NAMALWA (cell line): ENCODE results near the gene WDFY4.

ENCODE experiments used
- DNase-seq: peaks from one replicate; pipeline ENCODE4 v3.0.0-alpha.2; 2015; ENCODE audit warnings: low spot score

WDFY4 gene

DNA sequence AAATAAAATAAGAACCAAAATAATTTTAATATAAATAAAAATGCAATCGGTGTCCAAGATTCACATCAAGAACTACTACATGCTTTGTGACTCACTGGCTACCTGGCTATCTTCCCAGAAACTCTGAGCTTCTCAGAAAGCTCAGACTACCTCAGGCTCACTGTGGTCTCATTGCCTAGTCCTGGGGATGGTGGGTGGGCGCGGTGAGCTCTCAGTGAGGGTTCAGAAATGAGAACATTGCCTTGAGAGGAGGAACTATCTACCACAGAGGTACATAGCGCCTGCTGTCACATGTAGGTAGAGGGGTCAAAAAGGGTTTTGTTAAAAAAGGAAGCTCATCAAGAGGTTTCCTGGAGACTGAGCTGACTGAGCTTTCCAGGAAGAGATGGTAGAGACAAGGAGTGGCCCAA, 108.0 kb downstream of the WDFY4 start:
- DNase-seq, result no peak

- DNase-seq, result no peak
These were observed 109.4 kb downstream of the WDFY4 start for GRCh38 chr10:48794074-48794473.

DNA sequence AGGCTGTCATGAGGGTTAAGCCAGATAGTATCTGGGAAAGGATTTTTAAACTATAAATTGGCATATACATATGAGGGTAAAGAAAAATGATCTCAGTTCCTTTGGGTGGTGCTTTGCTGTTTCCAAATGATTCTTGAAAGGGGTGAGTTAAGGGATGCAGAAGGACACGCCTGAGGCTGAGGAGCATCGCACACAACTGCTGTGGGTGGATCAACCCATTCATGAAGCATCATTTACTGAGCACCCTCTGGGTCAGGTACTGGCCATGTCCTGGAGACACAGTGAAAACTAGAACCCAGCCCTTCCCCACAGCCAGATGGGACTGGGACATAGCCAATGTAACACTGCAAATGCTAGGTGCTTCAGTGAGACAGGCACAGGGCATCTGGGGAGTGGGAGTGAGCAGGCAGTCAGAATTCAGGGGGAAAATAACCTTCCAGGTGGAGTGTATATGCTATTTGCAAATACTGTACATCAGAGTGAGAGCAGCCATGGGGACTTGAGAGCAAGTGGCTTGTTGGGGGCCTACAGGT, 112.1 kb downstream of the WDFY4 start:
- no peak for DNase-seq

- DNase-seq, result no peak
These were observed 113.2 kb downstream of the WDFY4 start for GRCh38 chr10:48797830-48798229.

GRCh38 chr10:48798481-48799254, 114.0 kb downstream of the WDFY4 start:
- no peak for DNase-seq

DNA sequence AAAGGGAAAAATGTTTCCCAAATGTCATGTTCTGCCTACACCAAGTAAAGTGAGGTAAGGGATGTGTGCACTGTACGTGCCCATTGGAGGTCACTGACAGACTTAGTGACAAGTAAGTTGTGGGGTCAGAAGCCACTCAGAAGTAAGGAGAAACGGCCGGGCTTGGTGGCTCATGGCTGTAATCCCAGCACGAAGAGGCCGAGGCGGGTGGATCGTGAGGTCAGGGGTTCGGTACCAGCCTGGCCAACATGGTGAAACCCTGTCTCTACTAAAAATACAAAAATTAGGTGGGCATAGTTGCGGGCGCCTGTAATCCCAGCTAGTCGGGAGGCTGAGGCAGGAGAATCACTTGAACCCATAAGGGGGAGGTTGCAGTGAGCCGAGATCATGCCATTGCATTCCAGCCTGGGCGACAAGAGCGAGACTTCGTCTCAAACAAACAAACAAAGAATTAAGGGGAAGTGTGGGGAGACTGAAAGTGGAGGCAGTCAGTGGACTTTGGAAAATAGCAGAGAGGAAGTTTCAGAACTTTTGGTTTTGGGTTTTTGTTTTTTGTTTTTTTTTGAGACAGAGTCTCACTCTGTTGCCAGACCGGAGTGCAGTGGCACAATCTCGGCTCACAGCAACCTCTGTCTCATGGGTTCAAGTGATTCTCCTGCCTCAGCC, 114.8 kb downstream of the WDFY4 start:
- DNase-seq, result no peak

DNA sequence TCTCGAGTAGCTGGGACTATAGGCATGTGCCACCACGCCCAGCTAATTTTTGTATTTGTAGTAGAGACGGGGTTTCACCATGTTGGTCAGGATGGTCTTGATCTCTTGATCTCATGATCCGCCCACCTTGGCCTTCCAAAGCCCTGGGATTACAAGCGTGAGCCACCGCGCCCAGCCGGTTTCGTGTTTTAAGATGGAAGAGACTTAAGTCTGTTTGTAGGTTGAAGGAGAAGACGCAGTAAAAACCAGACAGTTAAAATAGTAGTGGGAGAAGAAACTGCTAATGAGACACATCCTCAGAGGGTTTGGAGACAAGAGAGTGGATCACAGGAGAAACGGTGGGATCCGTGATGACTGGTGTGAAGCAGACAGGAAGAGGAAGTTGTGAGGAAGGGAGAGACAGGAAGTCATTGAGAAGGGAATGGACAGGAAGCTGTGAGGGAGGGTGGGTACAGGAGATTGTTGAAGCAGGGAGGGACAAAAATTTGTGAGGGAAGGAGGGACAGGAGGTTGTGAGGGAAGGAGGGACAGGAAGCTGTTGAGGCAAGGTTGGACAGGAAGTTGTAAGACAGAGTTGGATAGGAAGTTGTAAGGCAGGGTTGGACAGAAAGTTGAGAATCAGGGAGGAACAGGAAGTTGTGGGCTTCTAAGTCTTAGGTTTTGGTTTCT, 115.5 kb downstream of the WDFY4 start:
- peak; percentile 42 for DNase-seq

DNA sequence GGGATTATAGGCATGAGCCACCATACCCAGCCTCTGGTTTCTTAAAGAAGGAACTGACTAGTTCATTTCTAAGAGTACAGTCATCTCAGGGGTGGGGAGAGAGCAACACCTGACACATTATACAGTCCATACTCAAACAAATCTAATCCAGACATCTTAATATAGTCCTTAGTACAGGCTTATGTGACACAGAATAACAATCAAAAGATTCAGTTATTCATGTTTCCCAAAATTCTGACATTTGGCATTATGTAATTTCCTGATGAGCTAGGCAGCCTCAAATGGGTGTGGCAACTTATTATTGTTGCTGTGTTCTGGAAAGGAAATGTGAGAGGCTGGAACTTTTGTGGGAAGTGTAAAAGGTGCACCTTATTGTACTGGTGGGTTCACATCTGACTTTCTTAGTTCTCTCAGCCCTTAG, 116.3 kb downstream of the WDFY4 start:
- DNase-seq, result no peak

- DNase-seq, result peak; percentile 11
These were observed 118.0 kb downstream of the WDFY4 start for GRCh38 chr10:48802611-48803071.

DNA sequence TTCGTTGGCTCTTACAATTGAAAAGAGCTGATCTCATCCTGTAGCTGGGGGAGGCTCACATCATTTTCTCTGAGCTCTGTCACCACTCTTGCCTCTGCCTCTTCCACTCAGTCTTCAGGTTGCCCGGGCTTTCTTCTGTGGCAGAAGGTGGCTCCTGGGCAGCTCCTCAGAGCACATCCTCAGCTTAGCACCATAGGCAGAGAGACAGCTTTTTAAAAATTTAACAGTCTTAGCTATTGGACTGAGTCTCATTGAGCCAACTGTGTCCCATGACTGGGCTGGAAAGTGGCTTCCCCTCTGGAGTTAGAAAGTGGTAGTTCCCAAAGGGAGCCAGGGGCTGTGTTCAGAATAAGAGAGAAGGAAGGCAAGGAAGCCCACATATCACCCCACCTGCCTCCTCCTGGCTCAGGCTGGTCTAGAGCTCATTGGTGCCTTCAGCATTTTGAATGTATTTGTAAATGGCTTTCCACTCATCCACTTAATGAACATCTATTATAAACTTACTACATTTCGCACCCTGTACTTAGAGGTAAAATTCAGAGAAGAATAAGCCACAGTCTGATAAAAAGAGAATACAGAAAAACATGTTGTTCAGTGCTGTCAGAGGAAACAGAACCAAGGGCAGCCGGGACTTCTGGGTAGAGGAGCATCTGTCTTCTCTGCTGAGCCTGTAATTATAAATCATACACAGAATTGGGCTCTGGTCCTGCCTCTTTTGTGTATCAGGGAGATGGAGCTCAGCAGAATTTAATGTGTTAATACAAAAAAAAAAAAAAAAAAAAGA, 119.3 kb downstream of the WDFY4 start:
- DNase-seq, result no peak

- no peak for DNase-seq
These were observed 120.1 kb downstream of the WDFY4 start for GRCh38 chr10:48804740-48805182.

GRCh38 chr10:48805411-48805810, 120.7 kb downstream of the WDFY4 start:
- DNase-seq, result no peak

DNA sequence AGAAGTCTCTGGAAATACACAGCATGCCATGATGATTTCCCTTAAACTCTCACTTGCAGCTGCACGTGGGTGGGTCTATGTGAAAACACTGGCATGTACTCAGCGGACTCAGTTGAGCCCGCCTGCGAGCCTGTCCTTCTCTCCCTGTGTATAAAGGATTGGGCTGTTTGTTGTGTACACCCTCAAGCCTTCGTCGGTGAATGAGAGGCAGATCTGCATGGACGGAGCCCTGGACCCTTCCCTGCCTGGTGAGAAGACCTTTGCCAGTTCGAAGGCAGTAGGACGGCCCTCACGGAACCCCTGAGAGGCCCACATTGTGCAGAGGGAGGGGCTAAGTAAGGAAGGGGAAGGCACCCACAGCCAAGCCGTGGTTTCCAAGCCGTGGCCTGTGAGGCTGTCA, 121.2 kb downstream of the WDFY4 start:
- no peak for DNase-seq

DNA sequence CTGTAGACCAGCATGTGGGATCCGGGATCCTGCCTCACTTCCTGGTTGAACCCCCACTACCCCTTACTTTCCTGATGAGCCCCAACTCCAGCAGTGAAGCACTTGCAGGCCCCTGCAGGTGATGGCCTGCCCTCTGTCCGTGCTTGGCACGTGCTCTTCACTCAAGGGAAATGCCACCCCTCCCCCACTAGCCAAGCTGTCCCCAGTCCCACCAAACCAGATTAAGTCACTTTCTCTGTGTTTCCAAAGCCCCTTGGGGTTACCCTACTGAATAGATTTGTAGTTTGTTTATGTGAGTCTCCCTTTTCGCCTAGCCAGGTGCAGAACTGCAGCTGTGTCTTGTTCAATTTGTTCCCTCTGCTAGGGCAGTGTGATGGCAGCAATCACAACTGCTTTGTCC, 121.7 kb downstream of the WDFY4 start:
- no peak for DNase-seq

DNA sequence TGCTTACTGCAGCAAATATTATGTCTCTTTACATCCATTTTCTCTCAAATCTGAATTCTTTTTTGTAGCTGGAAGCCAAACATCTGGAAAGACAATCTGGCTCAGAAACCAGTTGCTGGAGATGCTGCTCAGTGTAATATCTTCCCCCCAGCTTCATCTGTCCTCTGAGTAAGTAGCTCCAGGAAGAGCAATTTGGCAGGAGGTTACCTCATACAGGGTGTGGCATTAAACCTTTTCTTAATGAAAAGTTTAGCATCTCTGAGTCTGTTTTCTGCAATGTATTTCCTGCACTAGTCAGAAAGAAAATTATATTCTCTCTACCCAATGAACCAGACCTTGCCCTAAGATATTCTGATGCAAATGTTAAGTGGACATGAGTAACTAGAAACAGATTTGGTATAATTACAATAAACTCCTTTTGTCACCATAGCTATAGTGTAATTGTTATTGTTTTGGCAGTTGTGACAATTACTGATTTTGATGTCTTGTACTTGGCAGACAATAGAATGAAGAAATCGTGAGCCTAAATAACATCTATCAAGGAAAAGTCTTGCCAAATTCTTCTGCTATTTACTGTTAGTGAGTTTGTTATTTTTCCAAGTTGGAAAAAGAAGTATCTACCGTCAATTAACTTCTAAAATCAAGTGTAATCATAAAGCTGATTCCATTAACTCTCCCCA, 123.3 kb downstream of the WDFY4 start:
- DNase-seq, result no peak

DNA sequence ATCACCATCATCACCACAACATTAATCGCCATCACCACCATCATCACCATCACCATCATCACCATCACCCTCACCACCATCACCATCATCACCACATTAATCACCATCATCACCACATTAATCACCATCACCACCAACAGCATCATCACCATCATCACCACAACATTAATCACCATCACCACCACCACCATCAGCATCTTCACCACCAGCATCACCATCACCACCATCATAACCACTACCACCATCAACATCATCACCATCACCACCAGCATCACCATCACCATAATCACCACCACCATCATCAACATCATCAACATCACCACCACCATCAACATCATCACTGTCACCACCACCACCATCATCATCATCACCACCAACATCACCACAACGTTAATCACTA, 124.6 kb downstream of the WDFY4 start:
- DNase-seq, result no peak

- DNase-seq, result no peak
These were observed 126.8 kb downstream of the WDFY4 start for GRCh38 chr10:48811461-48811860.

DNA sequence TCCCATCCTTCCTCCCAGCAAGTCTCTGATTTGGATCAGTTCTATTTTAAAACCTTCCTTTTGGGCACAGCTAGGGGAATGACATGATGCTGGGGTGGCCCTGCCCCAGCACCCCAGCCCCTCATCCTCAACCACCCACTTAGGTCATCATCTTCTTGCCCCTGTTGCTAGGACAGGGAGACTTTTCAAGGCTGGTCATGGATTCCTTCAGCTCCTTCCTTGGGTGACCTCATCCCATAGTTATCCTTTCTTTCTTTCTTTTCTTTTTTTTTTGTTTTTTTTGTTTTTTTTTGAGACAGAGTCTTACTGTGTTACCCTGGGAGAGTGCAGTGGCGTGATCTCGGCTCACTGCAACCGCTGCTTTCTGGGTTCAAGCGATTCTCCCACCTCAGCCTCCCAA, 127.2 kb downstream of the WDFY4 start:
- DNase-seq, result no peak

DNA sequence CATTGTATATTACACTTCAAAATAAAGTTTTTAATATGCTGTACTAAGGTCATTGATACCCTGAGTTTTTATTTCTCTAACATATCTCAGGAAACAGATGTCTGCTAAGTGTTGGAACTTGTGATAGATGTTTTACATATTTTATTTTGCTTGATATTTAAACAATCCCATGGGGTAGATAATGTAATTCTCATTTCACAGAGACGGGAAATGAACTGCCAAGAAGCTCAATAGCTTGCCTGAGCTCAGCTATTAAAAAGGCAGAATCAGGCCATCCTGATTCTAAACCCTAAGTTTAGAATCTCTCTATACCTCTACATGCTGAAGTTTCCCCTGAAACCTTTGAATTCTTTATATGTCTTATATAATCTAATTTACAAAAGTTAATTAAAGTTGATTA, 128.6 kb downstream of the WDFY4 start:
- DNase-seq, result no peak

GRCh38 chr10:48813825-48814224, 129.2 kb downstream of the WDFY4 start:
- no peak for DNase-seq

- no peak for DNase-seq
These were observed 130.3 kb downstream of the WDFY4 start for GRCh38 chr10:48814933-48815332.
